PC-3 (cell line): ENCODE results near the gene NUP62. TPM values are rescaled to one million over a fixed set of nuclear protein-coding genes. Genes with fewer than 3 reads are reported as not detected.

Experiments used
- ATAC-seq: fragments of 200-7000 bp; cut with Tn5 transposase; 2 replicates; pipeline ENCODE4 v1.9.1; 2020; ENCODE audit warnings: mild to moderate bottlenecking, moderate library complexity
- BruUV-seq: library from RNA; stranded (reverse); fragments of 400-500 nt; replicated peaks from 2 replicates; lab custom pipeline; 2021; lab: Mats Ljungman, UMichigan
- CTCF ChIA-PET: fragments of 300-600 bp; sonication (Branson Sonifier 250); formaldehyde crosslinking; loops from one replicate; lab custom pipeline; 2022; ENCODE audit warnings: antibody characterized with exemption; lab: Charles Lee
- POLR2A ChIA-PET: fragments of 300-600 bp; sonication (Branson Sonifier 250); formaldehyde crosslinking; loops from one replicate; lab custom pipeline; 2022; ENCODE audit warnings: antibody characterized with exemption; ENCODE audit not compliant: unreplicated experiment; lab: Charles Lee
- DNase-seq: peaks from one replicate; pipeline ENCODE4 v3.0.0-alpha.2; 2015
- H2AFZ ChIP-seq: fragments of 300-600 bp; sonication (generic); 2 replicates; pipeline ENCODE4 v1.6.0; 2016; ENCODE audit warnings: antibody characterized with exemption, low read length
- H3F3A ChIP-seq: fragments of 300-600 bp; sonication (generic); one replicate; pipeline ENCODE4 v1.6.0; 2017; ENCODE audit warnings: antibody characterized with exemption, low read length, control low read depth, mild to moderate bottlenecking; ENCODE audit not compliant: unreplicated experiment
- H3K27ac ChIP-seq: fragments of 300-600 bp; sonication (generic); 2 replicates; pipeline ENCODE4 v1.5.1; 2016; ENCODE audit warnings: mild to moderate bottlenecking, low read length
- H3K27me3 ChIP-seq: fragments of 300-600 bp; sonication (generic); 2 replicates; pipeline ENCODE4 v1.6.1; 2016; ENCODE audit warnings: low read length, mixed read lengths
- H3K36me3 ChIP-seq: fragments of 300-600 bp; sonication (generic); 2 replicates; pipeline ENCODE4 v1.6.1; 2016; ENCODE audit warnings: low read depth, mixed run types, low read length, mixed read lengths
- H3K4me1 ChIP-seq: fragments of 300-600 bp; sonication (generic); 2 replicates; pipeline ENCODE4 v1.5.1; 2016; ENCODE audit warnings: low read length; ENCODE audit not compliant: insufficient read depth
- H3K4me2 ChIP-seq: fragments of 300-600 bp; sonication (generic); 2 replicates; pipeline ENCODE4 v1.6.0; 2016; ENCODE audit warnings: low read length
- H3K4me3 ChIP-seq: fragments of 300-600 bp; sonication (generic); 2 replicates; pipeline ENCODE4 v1.5.1; 2016; ENCODE audit warnings: mild to moderate bottlenecking, low read length, mixed read lengths
- H3K79me2 ChIP-seq: fragments of 300-600 bp; sonication (generic); 2 replicates; pipeline ENCODE4 v1.6.1; 2017; ENCODE audit warnings: low read length, mixed read lengths
- H3K9ac ChIP-seq: fragments of 300-600 bp; sonication (generic); 2 replicates; pipeline ENCODE4 v1.6.0; 2016; ENCODE audit warnings: mild to moderate bottlenecking, low read length
- H3K9me2 ChIP-seq: fragments of 300-600 bp; sonication (generic); replicated peaks from 2 replicates; pipeline ENCODE4 v1.6.1; 2016; ENCODE audit warnings: mixed run types, low read length, mixed read lengths
- H3K9me3 ChIP-seq: fragments of 300-600 bp; sonication (generic); 2 replicates; pipeline ENCODE4 v1.6.1; 2016; ENCODE audit warnings: low read length, mixed read lengths
- H4K20me1 ChIP-seq: fragments of 300-600 bp; sonication (generic); 2 replicates; pipeline ENCODE4 v1.6.1; 2016; ENCODE audit warnings: low read length, mixed read lengths
- CTCF ChIP-seq: fragments of 300-600 bp; sonication (generic); conservative IDR thresholded peaks from 2 replicates; pipeline ENCODE4 v1.5.1; 2017; ENCODE audit warnings: antibody characterized with exemption, low read depth, mild to moderate bottlenecking, low read length
- EZH2 ChIP-seq: fragments of 300-600 bp; sonication (generic); IDR thresholded peaks from one replicate; pipeline ENCODE4 v1.6.1; 2017; ENCODE audit warnings: antibody characterized with exemption, mild to moderate bottlenecking, low read length; ENCODE audit not compliant: unreplicated experiment
- EZH2phosphoT487 ChIP-seq: fragments of 300-600 bp; sonication (generic); IDR thresholded peaks from 2 replicates; pipeline ENCODE4 v1.6.1; 2018; ENCODE audit warnings: mild to moderate bottlenecking, antibody characterized with exemption, low read length, borderline replicate concordance
- intact Hi-C: fragments of 100-400 bp; cut with micrococcal nuclease; formaldehyde crosslinking; loops from 2 replicates; pipeline ENCODE4 v1.9.0; 2023
- total RNA-seq: library from RNA; depleted of rRNA; stranded (reverse); fragments of >200 nt; gene quantifications from 2 replicates; pipeline ENCODE4 v1.2.3, GENCODE V29; 2014

NUP62 gene
- total RNA-seq, 1 experiment from 2014 or later: 129 TPM

- no peaks in the 10 kb centered on the region for H3K4me1 ChIP-seq
- no peaks in the 10 kb centered on the region for H3K9me3 ChIP-seq
- CTCF ChIA-PET: no interaction called here
- H3K9ac ChIP-seq: no peak overlapping the region
- DNase-seq: no peak
- H3K27ac ChIP-seq: no peak overlapping the region
- H3K9me2 ChIP-seq: no peaks in the 10 kb centered on the region
- no peak overlapping the region for H3K4me3 ChIP-seq
- H3K4me2 ChIP-seq: no peak overlapping the region
- no TSS peak for BruUV-seq
- intact Hi-C loops: no loop called here
- H4K20me1 ChIP-seq: no peaks in the 10 kb centered on the region
- no peaks in the 10 kb centered on the region for H3K36me3 ChIP-seq
- H3F3A ChIP-seq: no peaks in the 10 kb centered on the region
- peaks cover 20% of the 10 kb centered on the region; the same call in 1 of the 2 replicates for H3K27me3 ChIP-seq
- H3K79me2 ChIP-seq: no peaks in the 10 kb centered on the region
- POLR2A ChIA-PET: no interaction called here
- TF ChIP-seq EZH2: no peak
- no peak for TF ChIP-seq EZH2phosphoT487
- no peak for TF ChIP-seq CTCF
- H2AFZ ChIP-seq: no peak overlapping the region
- ATAC-seq: no peak
Measured at GRCh38 chr19:49956115-49956495, 26.8 kb upstream of the NUP62 start.

DNA sequence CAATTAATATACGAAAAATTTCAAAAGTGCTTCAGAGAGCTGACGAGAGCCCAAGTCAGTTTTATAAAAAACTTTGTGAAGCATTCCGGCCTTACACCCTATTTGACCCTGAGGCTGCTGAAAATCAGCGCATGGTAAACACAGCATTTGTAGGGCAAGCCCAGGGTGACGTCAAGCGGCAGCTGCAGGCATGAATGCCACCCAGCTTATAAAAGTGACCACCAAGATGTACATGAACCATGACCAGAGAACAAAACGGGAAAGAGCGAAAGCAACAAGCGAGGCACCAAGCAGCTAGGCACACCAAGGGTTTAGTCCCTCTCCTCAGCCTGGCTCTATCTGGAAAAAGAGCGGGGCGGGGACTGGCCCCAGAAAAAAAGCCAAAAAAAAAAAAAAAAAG is 25.6 kb upstream of the NUP62 start:
- POLR2A ChIA-PET: no interaction called here
- Histone ChIP-seq H3K4me3 (no peak overlapping the region), H3K27ac (no peak overlapping the region), H2AFZ (no peak overlapping the region), H3K36me3 (no peaks in the 10 kb centered on the region), H3K79me2 (no peaks in the 10 kb centered on the region), H3K27me3 (peaks cover 20% of the 10 kb centered on the region; the same call in 1 of the 2 replicates), H3K9ac (no peak overlapping the region), H3K4me2 (no peak overlapping the region), H4K20me1 (no peaks in the 10 kb centered on the region), H3F3A (no peaks in the 10 kb centered on the region), H3K9me3 (no peaks in the 10 kb centered on the region), H3K9me2 (no peaks in the 10 kb centered on the region), H3K4me1 (no peaks in the 10 kb centered on the region)
- CTCF ChIA-PET: no interaction called here
- intact Hi-C loops: no loop called here
- DNase-seq (no peak), ATAC-seq (no peak)
- no TSS peak for BruUV-seq
- TF ChIP-seq EZH2 (no peak), CTCF (no peak), EZH2phosphoT487 (no peak)

DNA sequence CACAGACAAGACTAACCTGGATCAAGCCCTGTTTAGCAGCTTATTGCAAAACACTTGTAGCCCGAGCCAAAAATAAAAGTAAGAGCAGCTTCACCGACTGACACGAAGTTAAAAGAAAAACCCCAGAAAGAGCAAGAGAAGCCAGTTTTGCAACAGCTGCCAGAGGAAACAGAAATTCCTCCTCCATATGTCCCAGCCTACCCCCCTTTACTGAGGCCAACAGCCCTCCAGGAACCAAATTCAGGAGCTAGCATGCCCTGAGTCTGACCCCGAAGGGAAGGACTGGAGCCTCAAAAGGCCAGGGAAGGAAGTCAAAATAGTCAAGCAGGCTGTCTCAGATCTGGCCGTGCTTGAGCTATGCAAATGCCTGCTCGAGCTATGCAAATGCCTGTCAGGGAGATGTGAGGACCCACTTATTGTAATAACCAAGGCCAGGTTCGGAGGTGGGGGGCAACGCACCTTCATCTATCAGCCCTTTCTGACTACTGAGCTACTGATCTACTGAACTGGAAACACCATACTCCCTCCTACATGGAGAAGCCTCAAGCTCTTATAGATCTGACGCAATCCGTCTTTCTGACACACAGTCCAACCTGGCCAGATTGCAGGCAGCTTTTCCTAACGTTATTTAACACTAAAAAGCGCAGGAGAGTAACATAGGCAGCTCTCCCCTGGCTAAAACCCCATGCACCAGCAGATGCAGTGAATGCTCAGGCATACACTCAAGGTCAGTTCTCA is 25.0 kb upstream of the NUP62 start:
- Histone ChIP-seq H3K79me2 (no peaks in the 10 kb centered on the region), H3K27me3 (peaks cover 20% of the 10 kb centered on the region; the same call in 1 of the 2 replicates), H3K9me2 (no peaks in the 10 kb centered on the region), H4K20me1 (no peaks in the 10 kb centered on the region), H2AFZ (no peak overlapping the region), H3F3A (no peaks in the 10 kb centered on the region), H3K4me3 (no peak overlapping the region), H3K4me1 (no peaks in the 10 kb centered on the region), H3K36me3 (no peaks in the 10 kb centered on the region), H3K9ac (no peak overlapping the region), H3K9me3 (no peaks in the 10 kb centered on the region), H3K4me2 (no peak overlapping the region), H3K27ac (no peak overlapping the region)
- no peak for ATAC-seq
- no TSS peak for BruUV-seq
- ChIA-PET CTCF (no interaction called here), POLR2A (no interaction called here)
- TF ChIP-seq CTCF (no peak), EZH2phosphoT487 (no peak), EZH2 (no peak)
- DNase-seq: no peak
- intact Hi-C loops: no loop called here
